Measurements from ENCODE around the gene MAMDC2.

- TF ChIP-seq CTCF (IDR thresholded peaks at IDR 0.05): no peak
- TF ChIP-seq POLR2A (IDR thresholded peaks at IDR 0.05): no peak
Observed at GRCh38 chr9:70159630-70160029, 116.0 kb downstream of the MAMDC2 start.

All from Peyer's patch (tissue), 4 donors.